ENCODE data around the gene GRAPL.
"Not testable (repeated sequence)": the region's sequence is repeated elsewhere in the genome, so short reads cannot be mapped to it uniquely, and the experiment has no call there.

GRCh38 chr17:19137959-19138358 is 10.6 kb downstream of the GRAPL start:
- not testable (repeated sequence) for TF ChIP-seq CTCF, POLR2A (IDR thresholded peaks at IDR 0.05)
